GM12873 (cell line): ENCODE measurements around the gene GALNT9.

ENCODE experiments used
- CTCF ChIP-seq: IDR thresholded peaks from 2 replicates; pipeline ENCODE4 v1.5.1; 2012; ENCODE audit warnings: low read depth, mild to moderate bottlenecking, moderate library complexity, low read length, control low read depth; ENCODE audit not compliant: insufficient read depth; ENCODE audit errors: missing control alignments

Gene GALNT9

GRCh38 chr12:132153501-132154340, 175.7 kb downstream of the GALNT9 start:
- TF ChIP-seq CTCF = peak; percentile 95

GRCh38 chr12:132152953-132153352, 176.4 kb downstream of the GALNT9 start:
- peak; percentile 0 for TF ChIP-seq CTCF

- TF ChIP-seq CTCF = no peak
These were observed 177.0 kb downstream of the GALNT9 start for GRCh38 chr12:132152411-132152821.

GRCh38 chr12:132151766-132152410, 177.5 kb downstream of the GALNT9 start:
- TF ChIP-seq CTCF = no peak

GRCh38 chr12:132151145-132151765, 178.1 kb downstream of the GALNT9 start:
- no peak for TF ChIP-seq CTCF

GRCh38 chr12:132150780-132151144, 178.6 kb downstream of the GALNT9 start:
- no peak for TF ChIP-seq CTCF

- TF ChIP-seq CTCF = no peak
These were observed 180.9 kb downstream of the GALNT9 start for GRCh38 chr12:132148368-132149045.
